Peyer's patch (tissue), 4 donors: Measurements from ENCODE around the gene ADAMTSL2. TPM values are rescaled to one million over a fixed set of nuclear protein-coding genes. Genes with fewer than 3 reads are reported as not detected.

Experiments used
- DNase-seq, 3 donors: peaks; one replicate each; pipeline ENCODE4 v3.0.0-alpha.2; 2017 to 2019
- H3K27ac ChIP-seq, 4 donors: fragments of 200-600 bp; sonication (generic); one replicate each; pipeline ENCODE4 v1.5.1; 2016 to 2019
- H3K27me3 ChIP-seq, 2 donors: fragments of 200-600 bp; sonication (generic); one replicate each; pipeline ENCODE4 v1.5.1; 2019
- H3K36me3 ChIP-seq, 3 donors: fragments of 200-600 bp; sonication (generic); one replicate each; pipeline ENCODE4 v1.5.1; 2016 to 2019
- H3K4me1 ChIP-seq, 4 donors: fragments of 200-600 bp; sonication (generic); one replicate each; pipeline ENCODE4 v1.5.1; 2016 to 2019
- H3K4me3 ChIP-seq, 4 donors: fragments of 200-600 bp; sonication (generic); 1 replicate in 3 of 4; 2 replicates in 1 of 4; pipeline ENCODE4 v1.5.1; 2016 to 2019; ENCODE audit warnings: mild to moderate bottlenecking in 1 of 4
- H3K9me3 ChIP-seq, 4 donors: fragments of 200-600 bp; sonication (generic); one replicate each; pipeline ENCODE4 v1.5.1; 2016 to 2019; ENCODE audit warnings: mild to moderate bottlenecking in 1 of 4
- POLR2A ChIP-seq, 2 donors: fragments of 450-650 bp; IDR thresholded peaks; one replicate each; pipeline ENCODE4 v1.5.1; 2017; ENCODE audit warnings: antibody characterized with exemption in 2 of 2, mild to moderate bottlenecking in 2 of 2, moderate library complexity in 2 of 2
- total RNA-seq, 4 donors: library from RNA; depleted of rRNA; stranded (reverse); fragments of >200 nt; gene quantifications; one replicate each; pipeline ENCODE4 v1.1.0, GENCODE V29; 2016
- TF ChIP-seq, protein P1 (sequence below), 6 experiments: fragments of 450-650 bp in 4 of 6; fragments of 200-600 bp in 2 of 6; sonication (generic) in 1 of 6; IDR thresholded peaks; one replicate each; pipeline ENCODE4 v1.5.1; 2017 to 2019; ENCODE audit warnings: antibody characterized with exemption in 6 of 6, mild to moderate bottlenecking in 3 of 6, moderate library complexity in 1 of 6

The ADAMTSL2 gene
- total RNA-seq, 4 donors from 2014 or later, result 0.40 to 14.0 (median 1.8) TPM

DNA sequence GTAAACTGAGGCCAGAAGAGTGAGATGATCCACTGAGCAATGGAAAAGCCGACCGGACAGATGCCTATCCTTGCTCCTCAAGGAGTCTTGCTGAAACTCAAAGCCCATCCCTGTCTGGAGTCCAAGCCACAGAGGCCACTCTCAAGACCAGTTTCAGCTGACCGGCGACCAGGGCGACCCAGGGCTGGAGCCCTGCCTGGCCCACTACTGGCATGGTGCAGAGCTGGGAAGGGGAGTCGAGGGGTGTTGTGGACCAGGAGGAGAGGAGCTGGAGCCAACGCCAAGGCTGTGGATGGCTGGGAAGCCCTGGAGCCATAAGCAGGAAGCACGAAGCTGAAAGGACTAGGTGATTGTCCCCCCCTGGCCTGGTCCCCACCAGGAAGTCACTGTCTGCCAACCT, 52.5 kb downstream of the ADAMTSL2 start:
- no peak overlapping the region for H3K4me3 ChIP-seq
- H3K9me3 ChIP-seq, result no peaks in the 10 kb centered on the region
- no peaks in the 10 kb centered on the region for H3K36me3 ChIP-seq
- no peak for DNase-seq
- H3K27ac ChIP-seq, result no peak overlapping the region
- TF ChIP-seq, protein P1, sequence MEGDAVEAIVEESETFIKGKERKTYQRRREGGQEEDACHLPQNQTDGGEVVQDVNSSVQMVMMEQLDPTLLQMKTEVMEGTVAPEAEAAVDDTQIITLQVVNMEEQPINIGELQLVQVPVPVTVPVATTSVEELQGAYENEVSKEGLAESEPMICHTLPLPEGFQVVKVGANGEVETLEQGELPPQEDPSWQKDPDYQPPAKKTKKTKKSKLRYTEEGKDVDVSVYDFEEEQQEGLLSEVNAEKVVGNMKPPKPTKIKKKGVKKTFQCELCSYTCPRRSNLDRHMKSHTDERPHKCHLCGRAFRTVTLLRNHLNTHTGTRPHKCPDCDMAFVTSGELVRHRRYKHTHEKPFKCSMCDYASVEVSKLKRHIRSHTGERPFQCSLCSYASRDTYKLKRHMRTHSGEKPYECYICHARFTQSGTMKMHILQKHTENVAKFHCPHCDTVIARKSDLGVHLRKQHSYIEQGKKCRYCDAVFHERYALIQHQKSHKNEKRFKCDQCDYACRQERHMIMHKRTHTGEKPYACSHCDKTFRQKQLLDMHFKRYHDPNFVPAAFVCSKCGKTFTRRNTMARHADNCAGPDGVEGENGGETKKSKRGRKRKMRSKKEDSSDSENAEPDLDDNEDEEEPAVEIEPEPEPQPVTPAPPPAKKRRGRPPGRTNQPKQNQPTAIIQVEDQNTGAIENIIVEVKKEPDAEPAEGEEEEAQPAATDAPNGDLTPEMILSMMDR (IDR thresholded peaks at IDR 0.05), result no peak
- TF ChIP-seq POLR2A (IDR thresholded peaks at IDR 0.05), result no peak
- peaks cover 0 to 21% (median 4%) of the 10 kb centered on the region in 4 donors for H3K4me1 ChIP-seq
- no peaks in the 10 kb centered on the region for H3K27me3 ChIP-seq

DNA sequence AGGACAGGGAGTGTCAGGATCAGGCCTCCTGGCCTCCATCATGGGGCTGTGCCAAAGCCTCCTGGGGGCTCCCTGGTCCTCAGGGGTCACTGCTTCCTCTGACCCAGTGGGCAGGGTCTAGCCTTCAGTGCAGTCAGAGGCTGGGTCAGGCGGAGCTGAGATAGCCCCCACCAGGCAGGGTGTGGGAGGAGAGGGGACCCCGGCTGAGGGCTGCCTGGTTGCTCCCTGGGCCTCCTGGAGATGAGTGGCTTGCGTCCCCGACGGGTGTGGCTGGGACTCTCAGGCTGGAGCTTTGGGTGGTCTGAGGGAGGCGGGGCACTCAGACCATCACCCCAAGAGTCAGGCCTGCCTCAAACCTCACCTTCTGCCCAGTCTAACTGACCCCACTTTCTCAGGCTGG, 53.0 kb downstream of the ADAMTSL2 start:
- TF ChIP-seq, protein P1 (IDR thresholded peaks at IDR 0.05), result no peak
- no peak for TF ChIP-seq POLR2A (IDR thresholded peaks at IDR 0.05)
- Histone ChIP-seq H3K27me3 (no peaks in the 10 kb centered on the region), H3K4me3 (no peak overlapping the region), H3K36me3 (no peaks in the 10 kb centered on the region), H3K27ac (no peak overlapping the region), H3K9me3 (no peaks in the 10 kb centered on the region), H3K4me1 (peaks cover 0 to 21% (median 4%) of the 10 kb centered on the region in 4 donors)
- DNase-seq, result no peak

DNA sequence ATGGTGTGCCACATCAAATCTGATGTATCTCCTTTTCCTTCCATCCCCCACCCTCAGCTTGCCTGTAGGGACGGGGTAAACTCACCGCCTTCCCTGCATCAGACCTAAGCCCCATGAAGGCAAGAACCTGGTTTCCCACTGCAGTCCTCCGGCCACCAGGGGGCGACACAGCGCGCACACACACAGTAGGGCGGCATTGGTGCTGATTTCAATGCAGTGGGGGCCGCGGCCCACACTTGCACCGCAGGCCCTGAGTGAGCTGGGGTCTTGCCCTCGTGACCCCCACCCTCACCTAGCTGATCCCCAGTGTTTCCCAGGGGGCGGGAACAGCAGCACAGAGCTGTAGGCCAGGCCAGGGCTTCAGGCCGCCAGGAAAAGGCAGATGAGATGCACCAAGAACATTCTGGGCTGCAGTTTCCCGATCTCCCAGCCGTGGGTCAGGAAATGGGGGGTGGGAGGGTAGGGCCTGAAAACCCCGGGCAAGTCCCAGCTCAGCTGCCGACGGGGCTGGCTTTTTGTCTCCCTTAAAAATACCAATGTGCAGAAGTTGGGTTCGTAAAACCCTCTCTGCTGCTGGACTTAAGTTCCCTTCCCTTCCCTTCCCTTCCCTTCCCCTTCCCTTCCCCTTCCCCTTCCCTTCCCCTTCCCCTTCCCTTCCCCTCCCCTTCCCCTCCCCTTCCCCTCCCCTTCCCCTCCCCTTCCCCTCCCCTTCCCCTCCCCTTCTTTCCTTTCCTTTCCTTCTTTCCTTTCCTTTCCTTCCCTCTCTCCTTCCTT, 55.1 kb downstream of the ADAMTSL2 start:
- no peak for TF ChIP-seq POLR2A (IDR thresholded peaks at IDR 0.05)
- TF ChIP-seq, protein P1 (IDR thresholded peaks at IDR 0.05), result peak in 3 of 6 experiments; percentile 19 to 47 (median 33)
- no peak overlapping the region for H3K27ac ChIP-seq

DNA sequence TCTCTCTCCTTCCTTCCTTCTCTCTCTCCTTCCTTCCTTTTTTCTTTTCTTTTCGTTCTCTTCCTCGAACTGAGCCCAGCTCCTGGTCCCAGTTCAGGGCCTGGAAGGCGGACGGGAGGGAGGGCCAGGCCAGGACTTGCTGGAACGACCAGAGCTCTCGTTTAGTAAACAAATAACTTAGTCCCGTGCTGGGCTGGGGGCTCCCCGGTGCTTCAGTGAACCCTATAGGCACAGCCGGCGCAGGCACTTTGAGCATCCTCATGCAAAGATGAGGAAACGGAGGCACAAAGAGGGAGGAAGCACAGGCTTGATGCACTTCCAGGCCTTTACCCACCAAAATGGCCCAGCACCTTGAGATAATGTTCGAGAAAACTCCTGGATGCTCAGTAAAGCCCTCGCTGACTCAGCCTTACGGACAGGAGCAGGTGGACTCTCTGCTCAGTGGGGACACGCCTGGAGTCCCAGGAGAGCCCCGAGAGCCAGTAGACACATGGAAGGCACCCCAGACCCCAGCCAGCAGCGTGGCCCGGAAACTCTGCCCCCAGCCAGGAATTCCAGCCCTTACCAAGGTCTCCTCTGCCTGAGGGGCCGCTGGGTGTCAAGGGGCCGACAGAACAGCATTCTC, 55.8 kb downstream of the ADAMTSL2 start:
- no peaks in the 10 kb centered on the region for H3K9me3 ChIP-seq
- H3K4me1 ChIP-seq, result peaks cover 0 to 8% (median under 1%) of the 10 kb centered on the region in 4 donors
- H3K27ac ChIP-seq, result no peak overlapping the region
- TF ChIP-seq, protein P1 (IDR thresholded peaks at IDR 0.05), result no peak
- TF ChIP-seq POLR2A (IDR thresholded peaks at IDR 0.05), result no peak
- no peak overlapping the region for H3K4me3 ChIP-seq
- no peaks in the 10 kb centered on the region for H3K27me3 ChIP-seq
- no peaks in the 10 kb centered on the region for H3K36me3 ChIP-seq
- no peak for DNase-seq

More for the DNA sequence above, 55.1 kb downstream of the ADAMTSL2 start:
- Histone ChIP-seq H3K4me3 (no peak overlapping the region), H3K27me3 (no peaks in the 10 kb centered on the region), H3K9me3 (no peaks in the 10 kb centered on the region), H3K4me1 (peaks cover 0 to 15% (median 4%) of the 10 kb centered on the region in 4 donors), H3K36me3 (no peaks in the 10 kb centered on the region)
- DNase-seq, result no peak

DNA sequence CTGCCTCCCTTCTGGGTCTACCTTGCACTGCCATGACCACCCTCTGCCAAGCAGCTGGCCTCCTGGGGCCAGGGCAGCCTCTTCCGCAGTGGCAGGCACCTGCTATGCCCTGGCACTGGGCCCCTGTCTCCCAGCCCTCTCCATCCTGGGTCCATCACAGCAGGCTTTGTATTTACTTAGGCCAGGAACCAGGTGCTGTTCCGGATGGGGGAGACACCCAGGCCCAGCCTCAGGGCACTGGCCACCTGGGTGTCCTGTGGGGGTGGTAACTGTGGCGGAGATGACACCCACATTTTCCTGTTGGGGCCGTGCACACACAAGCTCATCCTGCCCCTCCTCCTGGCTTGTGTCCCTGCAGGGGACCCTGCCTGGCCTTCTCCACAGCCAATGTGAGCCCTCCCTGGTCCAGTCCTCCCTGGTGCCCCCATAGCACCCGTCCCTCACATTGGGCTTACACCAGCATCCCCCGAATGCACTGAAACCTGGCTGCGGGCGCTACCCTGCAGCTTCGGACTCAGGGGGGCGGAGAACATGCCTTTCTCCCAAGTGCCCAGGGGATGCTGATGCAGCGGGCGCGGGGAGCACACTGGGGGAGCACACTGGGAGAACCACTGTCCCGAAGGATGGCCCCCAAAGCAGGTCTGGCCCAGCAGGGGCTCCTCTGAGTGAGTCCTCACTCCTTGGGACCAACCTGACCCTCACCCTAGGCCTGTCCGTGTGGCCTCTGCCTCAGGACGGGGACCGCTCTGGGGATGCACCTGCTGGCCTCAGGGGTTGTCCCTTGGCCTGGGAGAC, 56.8 kb downstream of the ADAMTSL2 start:
- Histone ChIP-seq H3K27me3 (no peaks in the 10 kb centered on the region), H3K4me1 (no peaks in the 10 kb centered on the region), H3K9me3 (peaks cover 0 to under 1% (median under 1%) of the 10 kb centered on the region in 4 donors), H3K27ac (no peak overlapping the region), H3K36me3 (no peaks in the 10 kb centered on the region), H3K4me3 (no peak overlapping the region)
- no peak for DNase-seq
- TF ChIP-seq, protein P1 (IDR thresholded peaks at IDR 0.05), result no peak
- no peak for TF ChIP-seq POLR2A (IDR thresholded peaks at IDR 0.05)
